ENCODE measurements around the gene LSM12.

Gene LSM12

GRCh38 chr17:43994272-43995149, 72.0 kb downstream of the LSM12 start:
- ATAC-seq (ENCODE audit: insufficient read depth, low read depth): peak; percentile 68
- no peak overlapping the region for H2AFZ ChIP-seq (ENCODE audit: low read depth, low read length)
- peak; percentile 67 for TF ChIP-seq CTCF (IDR thresholded peaks at IDR 0.05; ENCODE audit: borderline replicate concordance, extremely low read depth, low read length, poor library complexity, severe bottlenecking)
- no peak for TF ChIP-seq EZH2 (IDR thresholded peaks at IDR 0.05; ENCODE audit: borderline replicate concordance, low read depth, low read length, severe bottlenecking)

GRCh38 chr17:43992641-43993040, 73.8 kb downstream of the LSM12 start:
- no peak overlapping the region for H3K4me2 ChIP-seq (ENCODE audit: insufficient read depth, low read length)
- no peaks in the 10 kb centered on the region for H3K4me1 ChIP-seq (ENCODE audit: insufficient read depth, low read length)
- H2AFZ ChIP-seq (ENCODE audit: low read depth, low read length): no peak overlapping the region
- no peak overlapping the region for H3K27ac ChIP-seq (ENCODE audit: low read length)
- H3K27me3 ChIP-seq (ENCODE audit: insufficient read depth, low read length, poor library complexity): no peaks in the 10 kb centered on the region
- ATAC-seq (ENCODE audit: insufficient read depth, low read depth) (no peak), DNase-seq (no peak)
- no peaks in the 10 kb centered on the region for H4K20me1 ChIP-seq (ENCODE audit: insufficient read depth, low read length)
- H3K36me3 ChIP-seq (ENCODE audit: insufficient read depth, low read length): no peaks in the 10 kb centered on the region
- H3K9me3 ChIP-seq (ENCODE audit: insufficient read depth, low read length, severe bottlenecking): no peaks in the 10 kb centered on the region
- no peak overlapping the region for H3K9ac ChIP-seq (ENCODE audit: low read depth, low read length)
- no peaks in the 10 kb centered on the region for H3K79me2 ChIP-seq (ENCODE audit: insufficient read depth, low read length)
- TF ChIP-seq EZH2 (IDR thresholded peaks at IDR 0.05; ENCODE audit: borderline replicate concordance, low read depth, low read length, severe bottlenecking) (no peak), CTCF (IDR thresholded peaks at IDR 0.05; ENCODE audit: borderline replicate concordance, extremely low read depth, low read length, poor library complexity, severe bottlenecking) (no peak)
- no peak overlapping the region for H3K4me3 ChIP-seq (ENCODE audit: low read depth in 1 of 2, low read length in 2 of 2)

More at GRCh38 chr17:43994272-43995149, 72.0 kb downstream of the LSM12 start:
- no peak overlapping the region for H3K4me2 ChIP-seq (ENCODE audit: insufficient read depth, low read length)
- no peaks in the 10 kb centered on the region for H3K36me3 ChIP-seq (ENCODE audit: insufficient read depth, low read length)
- H4K20me1 ChIP-seq (ENCODE audit: insufficient read depth, low read length): no peaks in the 10 kb centered on the region
- no peaks in the 10 kb centered on the region for H3K27me3 ChIP-seq (ENCODE audit: insufficient read depth, low read length, poor library complexity)
- no peak overlapping the region for H3K9ac ChIP-seq (ENCODE audit: low read depth, low read length)
- no peak overlapping the region for H3K27ac ChIP-seq (ENCODE audit: low read length)
- no peaks in the 10 kb centered on the region for H3K79me2 ChIP-seq (ENCODE audit: insufficient read depth, low read length)
- no peak overlapping the region for H3K4me3 ChIP-seq (ENCODE audit: low read depth in 1 of 2, low read length in 2 of 2)
- DNase-seq: peak; percentile 34
- no peaks in the 10 kb centered on the region for H3K4me1 ChIP-seq (ENCODE audit: insufficient read depth, low read length)
- no peaks in the 10 kb centered on the region for H3K9me3 ChIP-seq (ENCODE audit: insufficient read depth, low read length, severe bottlenecking)

- Histone ChIP-seq H3K27me3 (ENCODE audit: insufficient read depth, low read length, poor library complexity) (no peaks in the 10 kb centered on the region), H3K4me1 (ENCODE audit: insufficient read depth, low read length) (no peaks in the 10 kb centered on the region), H2AFZ (ENCODE audit: low read depth, low read length) (no peak overlapping the region), H3K4me2 (ENCODE audit: insufficient read depth, low read length) (no peak overlapping the region), H3K27ac (ENCODE audit: low read length) (no peak overlapping the region), H3K9ac (ENCODE audit: low read depth, low read length) (no peak overlapping the region), H3K9me3 (ENCODE audit: insufficient read depth, low read length, severe bottlenecking) (no peaks in the 10 kb centered on the region), H4K20me1 (ENCODE audit: insufficient read depth, low read length) (no peaks in the 10 kb centered on the region), H3K79me2 (ENCODE audit: insufficient read depth, low read length) (no peaks in the 10 kb centered on the region), H3K4me3 (ENCODE audit: low read depth in 1 of 2, low read length in 2 of 2) (no peak overlapping the region), H3K36me3 (ENCODE audit: insufficient read depth, low read length) (no peaks in the 10 kb centered on the region)
- DNase-seq: no peak
- ATAC-seq (ENCODE audit: insufficient read depth, low read depth): no peak
- no peak for TF ChIP-seq EZH2 (IDR thresholded peaks at IDR 0.05; ENCODE audit: borderline replicate concordance, low read depth, low read length, severe bottlenecking)
- TF ChIP-seq CTCF (IDR thresholded peaks at IDR 0.05; ENCODE audit: borderline replicate concordance, extremely low read depth, low read length, poor library complexity, severe bottlenecking): no peak
Measured at GRCh38 chr17:43988301-43988700, 78.2 kb downstream of the LSM12 start.

Data from DND-41 (cell line).